Superior temporal gyrus (tissue), 1 donor: Measurements from ENCODE around the gene LCN9.
"Not testable (repeated sequence)": the region's sequence is repeated elsewhere in the genome, so short reads cannot be mapped to it uniquely, and the experiment has no call there.

Source experiments
- DNase-seq: peaks from one replicate; pipeline ENCODE4 v3.0.0-alpha.2; 2016; ENCODE audit errors: extremely low spot score

Gene LCN9

GRCh38 chr9:135671591-135672041, 8.5 kb downstream of the LCN9 start:
- DNase-seq, result no peak

GRCh38 chr9:135672786-135673185, 9.7 kb downstream of the LCN9 start:
- not testable (repeated sequence) for DNase-seq

- DNase-seq, result no peak
Observed at GRCh38 chr9:135673941-135674340, 10.8 kb downstream of the LCN9 start.

- DNase-seq, result no peak
Observed at GRCh38 chr9:135674977-135675376, 11.9 kb downstream of the LCN9 start.

- DNase-seq, result no peak
Observed at GRCh38 chr9:135676891-135677290, 13.8 kb downstream of the LCN9 start.

GRCh38 chr9:135677641-135678168, 14.6 kb downstream of the LCN9 start:
- no peak for DNase-seq

- DNase-seq, result no peak
Observed at GRCh38 chr9:135678236-135679017, 15.3 kb downstream of the LCN9 start.

- DNase-seq, result no peak
Observed at GRCh38 chr9:135680056-135680455, 16.9 kb downstream of the LCN9 start.

GRCh38 chr9:135681161-135681560, 18.1 kb downstream of the LCN9 start:
- DNase-seq, result no peak

- no peak for DNase-seq
Observed at GRCh38 chr9:135683401-135684034, 20.4 kb downstream of the LCN9 start.

- DNase-seq, result no peak
Observed at GRCh38 chr9:135684691-135685090, 21.6 kb downstream of the LCN9 start.

- no peak for DNase-seq
Observed at GRCh38 chr9:135687216-135687615, 24.1 kb downstream of the LCN9 start.

- no peak for DNase-seq
Observed at GRCh38 chr9:135689011-135689410, 25.9 kb downstream of the LCN9 start.

GRCh38 chr9:135690836-135691570, 27.9 kb downstream of the LCN9 start:
- no peak for DNase-seq

GRCh38 chr9:135692410-135692809, 29.3 kb downstream of the LCN9 start:
- peak; percentile 33 for DNase-seq

- DNase-seq, result peak; percentile 60
Observed at GRCh38 chr9:135693265-135693664, 30.2 kb downstream of the LCN9 start.

- no peak for DNase-seq
Observed at GRCh38 chr9:135693771-135694170, 30.7 kb downstream of the LCN9 start.

GRCh38 chr9:135694414-135694813, 31.3 kb downstream of the LCN9 start:
- DNase-seq, result no peak

GRCh38 chr9:135695036-135695435, 31.9 kb downstream of the LCN9 start:
- DNase-seq, result no peak

GRCh38 chr9:135695642-135696041, 32.5 kb downstream of the LCN9 start:
- no peak for DNase-seq

GRCh38 chr9:135696446-135696845, 33.3 kb downstream of the LCN9 start:
- no peak for DNase-seq

GRCh38 chr9:135697226-135697625, 34.1 kb downstream of the LCN9 start:
- no peak for DNase-seq
